Measurements from ENCODE around the gene PCDH15. TPM values are rescaled to one million over a fixed set of nuclear protein-coding genes. Genes with fewer than 3 reads are reported as not detected.

PCDH15 gene
- total and polyA plus RNA-seq, 2 of the 13 experiments (the other 11 are each of a cell fraction or from before 2014, with no cell fraction given) = not detected

GRCh38 chr10:53903756-53904155 is 897.3 kb downstream of the PCDH15 start:
- H3K79me2 ChIP-seq (ENCODE audit: insufficient read depth, low read length) = no peaks in the 10 kb centered on the region
- no peak overlapping the region for H3K4me3 ChIP-seq (replicated peaks in 1 of 3; ENCODE audit: insufficient read depth in 1 of 3, low read depth in 2 of 3, low read length in 3 of 3)
- 0% methylated on average over 1 of the region's 1 CpG for WGBS (ENCODE audit: low lambda C conversion rate)
- H3K27ac ChIP-seq (ENCODE audit: extremely low read length, insufficient read depth, low read length) = no peak overlapping the region
- intact Hi-C loops (cut with micrococcal nuclease; ENCODE audit: unreplicated experiment) = no loop called here
- no peak overlapping the region for H3K9ac ChIP-seq (ENCODE audit: insufficient read depth, low read depth, low read length)
- H4K20me1 ChIP-seq (ENCODE audit: insufficient read depth, low read length) = no peaks in the 10 kb centered on the region
- ATAC-seq (no peak), DNase-seq (ENCODE audit: low spot score) (no peak), FAIRE-seq (no peak)
- BruUV-seq (replicated peaks) = no TSS peak
- no peaks in the 10 kb centered on the region for H3K27me3 ChIP-seq (ENCODE audit: control insufficient read depth in 1 of 2, insufficient read depth in 2 of 2, low read length in 2 of 2)
- in situ Hi-C loops (cut with HindIII; ENCODE audit: extremely low pct_ligation_motif_present, low pct_unique_long_range_greater_than_20kb) = no loop called here
- H3K36me3 ChIP-seq (replicated peaks in 1 of 2; ENCODE audit: control insufficient read depth in 1 of 2, insufficient read depth in 2 of 2, low read length in 2 of 2) = no peaks in the 10 kb centered on the region
- ChIA-PET POLR2A (no interaction called here), CTCF (ENCODE audit: low intra/inter-chr PET ratio, low total read pairs) (no interaction called here)
- no peaks in the 10 kb centered on the region for H3K4me1 ChIP-seq (ENCODE audit: insufficient read depth, low read length)
- H3K9me3 ChIP-seq (ENCODE audit: low read length) = no peaks in the 10 kb centered on the region
- no peak overlapping the region for H3K4me2 ChIP-seq (ENCODE audit: low read depth, low read length)
- H2AFZ ChIP-seq (ENCODE audit: low read length) = no peak overlapping the region
- TF ChIP-seq NCOR1 (IDR thresholded peaks at IDR 0.05; ENCODE audit: borderline replicate concordance, low read length) (no peak), KMT2A (CRISPR knock-in tag; IDR thresholded peaks at IDR 0.05) (no peak), ZBTB26 (CRISPR knock-in tag; IDR thresholded peaks at IDR 0.05; ENCODE audit: borderline replicate concordance) (no peak), SMAD1 (CRISPR knock-in tag; IDR thresholded peaks at IDR 0.05; ENCODE audit: borderline replicate concordance, low read depth) (no peak), CENPBD1 (CRISPR knock-in tag; IDR thresholded peaks at IDR 0.05; ENCODE audit: borderline replicate concordance, low read depth) (no peak), MIXL1 (CRISPR knock-in tag; IDR thresholded peaks at IDR 0.05) (no peak), ZNF678 (CRISPR knock-in tag; IDR thresholded peaks at IDR 0.05) (no peak), BORCS8-MEF2B (CRISPR knock-in tag; IDR thresholded peaks at IDR 0.05) (no peak), ZNF280D (CRISPR knock-in tag; IDR thresholded peaks at IDR 0.05) (no peak), DMAP1 (CRISPR knock-in tag; IDR thresholded peaks at IDR 0.05) (no peak), ZNF468 (CRISPR knock-in tag; IDR thresholded peaks at IDR 0.05) (no peak), RERE (CRISPR knock-in tag; IDR thresholded peaks at IDR 0.05; ENCODE audit: low read depth) (no peak), ZNF652 (CRISPR knock-in tag; IDR thresholded peaks at IDR 0.05; ENCODE audit: borderline replicate concordance, low read depth) (no peak), ZNF10 (CRISPR knock-in tag; IDR thresholded peaks at IDR 0.05; ENCODE audit: borderline replicate concordance, low read depth) (no peak), ZNF749 (CRISPR knock-in tag; IDR thresholded peaks at IDR 0.05; ENCODE audit: borderline replicate concordance) (no peak), ZBTB20 (CRISPR knock-in tag; IDR thresholded peaks at IDR 0.05; ENCODE audit: borderline replicate concordance, low read depth) (no peak)

Data from HepG2 (cell line).